Stimulated activated naive CD4-positive, alpha-beta T cell (primary cell): ENCODE measurements around the gene RNASE4.

Experiments
- DNase-seq, 6 experiments: peaks; one replicate each; lab custom pipeline; 2025; lab: John Stamatoyannopoulos, UW

Gene RNASE4

GRCh38 chr14:20745571-20746358 lies 61.4 kb downstream of the RNASE4 start, which contains the start of gene EDDM3A:
TSS of gene EDDM3A (plus strand) at chr14:20745887. CDS start at chr14:20747581, 1,694 bp downstream.
- DNase-seq: no peak

GRCh38 chr14:20746566-20746965 lies 62.2 kb downstream of the RNASE4 start:
- no peak for DNase-seq

- DNase-seq: no peak
Observed at GRCh38 chr14:20748439-20748838, 64.1 kb downstream of the RNASE4 start.

- no peak for DNase-seq
Observed at GRCh38 chr14:20750194-20750593, 65.8 kb downstream of the RNASE4 start.
